Fibroblast of skin of left quadriceps (primary cell): Measurements from ENCODE around the gene CENPL.
A peak's percentile ranks its signal among the peaks of the same experiment; 100 is the strongest.
"Not testable (repeated sequence)": the region's sequence is repeated elsewhere in the genome, so short reads cannot be mapped to it uniquely, and the experiment has no call there.

Experiments used
- DNase-seq, 2 experiments: peaks; one replicate each; pipeline ENCODE4 v3.0.0-alpha.2; 2013; ENCODE audit warnings: low read depth in 2 of 2

CENPL gene

GRCh38 chr1:173857363-173857917, 32.8 kb upstream of the CENPL start:
- DNase-seq = no peak

GRCh38 chr1:173856903-173857302, 32.2 kb upstream of the CENPL start:
- no peak for DNase-seq

- no peak for DNase-seq
Observed at GRCh38 chr1:173856014-173856413, 31.3 kb upstream of the CENPL start.

GRCh38 chr1:173853074-173853473, 28.4 kb upstream of the CENPL start:
- DNase-seq = no peak

- DNase-seq = no peak
Observed at GRCh38 chr1:173852105-173852504, 27.4 kb upstream of the CENPL start.

GRCh38 chr1:173832748-173833147, 8.1 kb upstream of the CENPL start:
- no peak for DNase-seq

- DNase-seq = no peak
Observed at GRCh38 chr1:173827611-173828010, 2.9 kb upstream of the CENPL start.

- DNase-seq = peak in 1 of 2 experiments; percentile 0
Observed at GRCh38 chr1:173823781-173824314, 835 bp downstream of the CENPL start.

GRCh38 chr1:173821680-173822079, 3.0 kb downstream of the CENPL start:
- DNase-seq = no peak

GRCh38 chr1:173818459-173818858, 6.2 kb downstream of the CENPL start:
- DNase-seq = no peak

GRCh38 chr1:173813654-173814053, 11.0 kb downstream of the CENPL start:
- DNase-seq = not testable (repeated sequence)

GRCh38 chr1:173802961-173803360, 21.7 kb downstream of the CENPL start:
- DNase-seq = no peak

GRCh38 chr1:173799995-173800394, 24.7 kb downstream of the CENPL start:
- DNase-seq = not testable (repeated sequence)

- no peak for DNase-seq
Observed at GRCh38 chr1:173798078-173798477, 26.6 kb downstream of the CENPL start.

GRCh38 chr1:173789841-173790240, 34.8 kb downstream of the CENPL start:
- no peak for DNase-seq

GRCh38 chr1:173784997-173785396, 39.7 kb downstream of the CENPL start:
- DNase-seq = no peak

- peak; percentile 22 to 23 for DNase-seq
Observed at GRCh38 chr1:173779936-173780335, 44.7 kb downstream of the CENPL start.

GRCh38 chr1:173775578-173776226, 49.0 kb downstream of the CENPL start:
- DNase-seq = no peak

GRCh38 chr1:173771560-173771959, 53.1 kb downstream of the CENPL start:
- DNase-seq = no peak

GRCh38 chr1:173770330-173770729, 54.4 kb downstream of the CENPL start:
- DNase-seq = not testable (repeated sequence)

- no peak for DNase-seq
Observed at GRCh38 chr1:173768827-173769226, 55.9 kb downstream of the CENPL start.

GRCh38 chr1:173768206-173768605, 56.5 kb downstream of the CENPL start:
- DNase-seq = no peak

GRCh38 chr1:173764331-173764730, 60.4 kb downstream of the CENPL start:
- not testable (repeated sequence) for DNase-seq
